ENCODE results near the gene MTMR2. TPM values are rescaled to one million over a fixed set of nuclear protein-coding genes. Genes with fewer than 3 reads are reported as not detected.

Gene MTMR2
- polyA plus RNA-seq, 1 of the 3 experiments (the other 2 are of a cell fraction) = 8.6 TPM

GRCh38 chr11:95895815-95896214 is 28.1 kb downstream of the MTMR2 start (continued):
- TF ChIP-seq, protein P1, sequence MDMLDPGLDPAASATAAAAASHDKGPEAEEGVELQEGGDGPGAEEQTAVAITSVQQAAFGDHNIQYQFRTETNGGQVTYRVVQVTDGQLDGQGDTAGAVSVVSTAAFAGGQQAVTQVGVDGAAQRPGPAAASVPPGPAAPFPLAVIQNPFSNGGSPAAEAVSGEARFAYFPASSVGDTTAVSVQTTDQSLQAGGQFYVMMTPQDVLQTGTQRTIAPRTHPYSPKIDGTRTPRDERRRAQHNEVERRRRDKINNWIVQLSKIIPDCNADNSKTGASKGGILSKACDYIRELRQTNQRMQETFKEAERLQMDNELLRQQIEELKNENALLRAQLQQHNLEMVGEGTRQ (IDR thresholded peaks at IDR 0.05; ENCODE audit: borderline replicate concordance, low read depth, low read length) = no peak
- TF ChIP-seq REST (IDR thresholded peaks at IDR 0.05; ENCODE audit: low read depth, low read length) (no peak), GATA2 (CRISPR knock-in tag; IDR thresholded peaks at IDR 0.05) (no peak), TAF1 (IDR thresholded peaks at IDR 0.05; ENCODE audit: borderline replicate concordance, low read depth, low read length) (no peak), JUND (IDR thresholded peaks at IDR 0.05) (no peak), NFIC (IDR thresholded peaks at IDR 0.05; ENCODE audit: borderline replicate concordance) (no peak)
- TF ChIP-seq, protein P2, sequence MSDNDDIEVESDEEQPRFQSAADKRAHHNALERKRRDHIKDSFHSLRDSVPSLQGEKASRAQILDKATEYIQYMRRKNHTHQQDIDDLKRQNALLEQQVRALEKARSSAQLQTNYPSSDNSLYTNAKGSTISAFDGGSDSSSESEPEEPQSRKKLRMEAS (IDR thresholded peaks at IDR 0.05; ENCODE audit: low read depth) = no peak

DNA sequence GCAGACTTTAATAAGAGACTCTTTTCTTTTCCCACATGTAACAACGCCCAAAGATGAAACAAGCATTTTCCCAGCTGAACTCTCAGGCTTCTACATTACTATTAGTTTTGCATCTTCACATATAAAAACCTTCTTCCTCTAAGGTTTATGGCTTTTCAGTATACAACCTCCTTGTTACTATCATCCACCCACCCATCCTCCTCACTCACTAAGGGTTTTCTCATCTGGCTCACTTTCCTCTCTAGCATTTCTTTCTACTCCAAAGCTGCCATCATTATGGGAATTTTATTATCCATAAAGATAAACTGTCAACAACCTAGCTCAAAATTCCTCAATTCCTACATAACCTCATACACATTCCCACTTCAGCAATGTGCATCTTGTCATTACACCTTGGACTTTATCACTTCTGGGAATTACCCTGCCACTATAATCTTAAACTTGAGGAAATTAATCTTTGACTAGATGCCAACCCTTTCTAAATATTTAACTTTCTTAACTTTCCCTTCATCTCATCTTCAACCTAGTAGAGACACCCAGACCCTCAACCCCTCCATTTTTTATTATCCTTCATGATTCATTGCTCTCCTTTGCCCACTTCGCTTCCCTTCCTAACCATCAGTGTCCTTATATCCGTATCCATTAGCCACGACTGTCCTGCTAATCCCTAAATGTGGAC is 30.9 kb downstream of the MTMR2 start:
- Histone ChIP-seq H4K20me1 (ENCODE audit: insufficient read depth) (no peaks in the 10 kb centered on the region), H3K9me3 (no peaks in the 10 kb centered on the region), H3F3A (replicated peaks; ENCODE audit: insufficient read depth) (peaks cover under 1% of the 10 kb centered on the region), H3K9me2 (no peaks in the 10 kb centered on the region), H3K79me2 (ENCODE audit: insufficient read depth) (peaks cover 72% of the 10 kb centered on the region), H3K4me3 (ENCODE audit: low read depth in 2 of 2, low read length in 1 of 2) (no peak overlapping the region), H3K9ac (no peak overlapping the region), H3K27ac (ENCODE audit: low read depth in 2 of 2, low read length in 1 of 2) (no peak overlapping the region), H2AFZ (ENCODE audit: low read depth) (no peak overlapping the region), H3K36me3 (replicated peaks in 1 of 2; ENCODE audit: control insufficient read depth in 1 of 2, insufficient read depth in 2 of 2, low read length in 1 of 2) (peaks cover 0 to 14% of the 10 kb centered on the region in 2 experiments), H3K4me1 (ENCODE audit: control insufficient read depth in 1 of 2, insufficient read depth in 2 of 2, low read depth in 1 of 2, low read length in 1 of 2) (no peaks in the 10 kb centered on the region), H3K27me3 (ENCODE audit: insufficient read depth) (no peaks in the 10 kb centered on the region), H3K4me2 (no peak overlapping the region)
- POLR2A ChIA-PET = no interaction called here
- 93% methylated on average over 4 of the region's 4 CpGs for WGBS (ENCODE audit: low lambda C conversion rate)
- no peak for TF ChIP-seq ELF1 (IDR thresholded peaks at IDR 0.05)
- no peak for TF ChIP-seq RAD21 (IDR thresholded peaks at IDR 0.05; ENCODE audit: low read length)
- no peak for TF ChIP-seq FOSL2 (IDR thresholded peaks at IDR 0.05; ENCODE audit: borderline replicate concordance, low read depth)
- TF ChIP-seq FOXJ3 (CRISPR knock-in tag; IDR thresholded peaks at IDR 0.05) = no peak
- no peak for TF ChIP-seq EZH2phosphoT487 (IDR thresholded peaks at IDR 0.05; ENCODE audit: borderline replicate concordance, low read depth)
- no peak for TF ChIP-seq JUND (IDR thresholded peaks at IDR 0.05)
- TF ChIP-seq SIN3A (IDR thresholded peaks at IDR 0.05; ENCODE audit: borderline replicate concordance, low read depth, low read length) = no peak
- no peak for TF ChIP-seq USF1 (IDR thresholded peaks at IDR 0.05; ENCODE audit: borderline replicate concordance, low read depth)
- no peak for TF ChIP-seq CHD2 (IDR thresholded peaks at IDR 0.05; ENCODE audit: low read length, partially characterized antibody)
- TF ChIP-seq, protein P3, sequence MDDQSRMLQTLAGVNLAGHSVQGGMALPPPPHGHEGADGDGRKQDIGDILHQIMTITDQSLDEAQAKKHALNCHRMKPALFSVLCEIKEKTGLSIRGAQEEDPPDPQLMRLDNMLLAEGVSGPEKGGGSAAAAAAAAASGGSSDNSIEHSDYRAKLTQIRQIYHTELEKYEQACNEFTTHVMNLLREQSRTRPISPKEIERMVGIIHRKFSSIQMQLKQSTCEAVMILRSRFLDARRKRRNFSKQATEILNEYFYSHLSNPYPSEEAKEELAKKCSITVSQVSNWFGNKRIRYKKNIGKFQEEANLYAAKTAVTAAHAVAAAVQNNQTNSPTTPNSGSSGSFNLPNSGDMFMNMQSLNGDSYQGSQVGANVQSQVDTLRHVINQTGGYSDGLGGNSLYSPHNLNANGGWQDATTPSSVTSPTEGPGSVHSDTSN (IDR thresholded peaks at IDR 0.05) = no peak
- TF ChIP-seq, protein P4, sequence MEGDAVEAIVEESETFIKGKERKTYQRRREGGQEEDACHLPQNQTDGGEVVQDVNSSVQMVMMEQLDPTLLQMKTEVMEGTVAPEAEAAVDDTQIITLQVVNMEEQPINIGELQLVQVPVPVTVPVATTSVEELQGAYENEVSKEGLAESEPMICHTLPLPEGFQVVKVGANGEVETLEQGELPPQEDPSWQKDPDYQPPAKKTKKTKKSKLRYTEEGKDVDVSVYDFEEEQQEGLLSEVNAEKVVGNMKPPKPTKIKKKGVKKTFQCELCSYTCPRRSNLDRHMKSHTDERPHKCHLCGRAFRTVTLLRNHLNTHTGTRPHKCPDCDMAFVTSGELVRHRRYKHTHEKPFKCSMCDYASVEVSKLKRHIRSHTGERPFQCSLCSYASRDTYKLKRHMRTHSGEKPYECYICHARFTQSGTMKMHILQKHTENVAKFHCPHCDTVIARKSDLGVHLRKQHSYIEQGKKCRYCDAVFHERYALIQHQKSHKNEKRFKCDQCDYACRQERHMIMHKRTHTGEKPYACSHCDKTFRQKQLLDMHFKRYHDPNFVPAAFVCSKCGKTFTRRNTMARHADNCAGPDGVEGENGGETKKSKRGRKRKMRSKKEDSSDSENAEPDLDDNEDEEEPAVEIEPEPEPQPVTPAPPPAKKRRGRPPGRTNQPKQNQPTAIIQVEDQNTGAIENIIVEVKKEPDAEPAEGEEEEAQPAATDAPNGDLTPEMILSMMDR (IDR thresholded peaks at IDR 0.05) = no peak
- TF ChIP-seq TCF12 (IDR thresholded peaks at IDR 0.05) = no peak
- no peak for DNase-seq
- CTCF ChIA-PET = no interaction called here
